ENCODE data around the gene CCDC136.

DNA sequence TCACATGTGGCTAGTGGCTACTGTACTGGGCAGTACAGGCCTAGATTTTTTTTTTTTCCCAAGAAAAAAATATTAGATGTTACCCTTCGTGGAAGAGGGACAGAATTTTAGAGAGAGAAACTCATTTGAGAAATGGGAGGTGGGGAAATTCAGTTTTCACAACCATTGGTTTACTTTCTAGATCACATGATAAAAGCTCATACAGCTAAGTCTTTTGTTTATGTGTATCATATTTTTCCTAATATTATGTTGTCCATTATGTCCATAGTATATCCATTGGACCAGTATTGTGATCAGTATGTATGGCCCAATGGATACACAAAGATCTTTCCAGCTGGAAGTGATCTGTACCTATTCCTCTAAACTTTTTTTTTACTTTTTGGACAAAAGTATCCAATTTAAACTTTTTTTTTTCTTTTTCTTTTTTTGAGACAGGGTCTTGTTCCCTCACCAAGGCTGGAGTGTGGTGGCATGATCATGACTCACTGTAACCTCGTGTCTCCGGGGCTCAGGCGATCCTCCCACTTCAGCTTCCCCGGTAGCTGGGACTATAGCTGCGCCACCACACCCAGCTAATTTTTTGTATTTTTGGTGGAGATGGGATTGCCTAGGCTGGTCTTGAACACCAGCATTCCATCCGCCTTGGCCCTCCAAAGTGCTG, 48.5 kb upstream of the CCDC136 start:
- TF ChIP-seq, protein P1, sequence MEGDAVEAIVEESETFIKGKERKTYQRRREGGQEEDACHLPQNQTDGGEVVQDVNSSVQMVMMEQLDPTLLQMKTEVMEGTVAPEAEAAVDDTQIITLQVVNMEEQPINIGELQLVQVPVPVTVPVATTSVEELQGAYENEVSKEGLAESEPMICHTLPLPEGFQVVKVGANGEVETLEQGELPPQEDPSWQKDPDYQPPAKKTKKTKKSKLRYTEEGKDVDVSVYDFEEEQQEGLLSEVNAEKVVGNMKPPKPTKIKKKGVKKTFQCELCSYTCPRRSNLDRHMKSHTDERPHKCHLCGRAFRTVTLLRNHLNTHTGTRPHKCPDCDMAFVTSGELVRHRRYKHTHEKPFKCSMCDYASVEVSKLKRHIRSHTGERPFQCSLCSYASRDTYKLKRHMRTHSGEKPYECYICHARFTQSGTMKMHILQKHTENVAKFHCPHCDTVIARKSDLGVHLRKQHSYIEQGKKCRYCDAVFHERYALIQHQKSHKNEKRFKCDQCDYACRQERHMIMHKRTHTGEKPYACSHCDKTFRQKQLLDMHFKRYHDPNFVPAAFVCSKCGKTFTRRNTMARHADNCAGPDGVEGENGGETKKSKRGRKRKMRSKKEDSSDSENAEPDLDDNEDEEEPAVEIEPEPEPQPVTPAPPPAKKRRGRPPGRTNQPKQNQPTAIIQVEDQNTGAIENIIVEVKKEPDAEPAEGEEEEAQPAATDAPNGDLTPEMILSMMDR (conservative IDR thresholded peaks at IDR 0.05): no peak
- no peak for TF ChIP-seq ZFX (IDR thresholded peaks at IDR 0.05)
